Peyer's patch (tissue), 4 donors: ENCODE measurements around the gene GDPD3. TPM values are rescaled to one million over a fixed set of nuclear protein-coding genes. Genes with fewer than 3 reads are reported as not detected.

ENCODE experiments used
- DNase-seq, 3 donors: peaks; one replicate each; pipeline ENCODE4 v3.0.0-alpha.2; 2017 to 2019
- H3K27ac ChIP-seq, 4 donors: fragments of 200-600 bp; sonication (generic); one replicate each; pipeline ENCODE4 v1.5.1; 2016 to 2019
- H3K27me3 ChIP-seq, 2 donors: fragments of 200-600 bp; sonication (generic); one replicate each; pipeline ENCODE4 v1.5.1; 2019
- H3K36me3 ChIP-seq, 3 donors: fragments of 200-600 bp; sonication (generic); one replicate each; pipeline ENCODE4 v1.5.1; 2016 to 2019
- H3K4me1 ChIP-seq, 4 donors: fragments of 200-600 bp; sonication (generic); one replicate each; pipeline ENCODE4 v1.5.1; 2016 to 2019
- H3K4me3 ChIP-seq, 4 donors: fragments of 200-600 bp; sonication (generic); 1 replicate in 3 of 4; 2 replicates in 1 of 4; pipeline ENCODE4 v1.5.1; 2016 to 2019; ENCODE audit warnings: mild to moderate bottlenecking in 1 of 4
- H3K9me3 ChIP-seq, 4 donors: fragments of 200-600 bp; sonication (generic); one replicate each; pipeline ENCODE4 v1.5.1; 2016 to 2019; ENCODE audit warnings: mild to moderate bottlenecking in 1 of 4
- POLR2A ChIP-seq, 2 donors: fragments of 450-650 bp; IDR thresholded peaks; one replicate each; pipeline ENCODE4 v1.5.1; 2017; ENCODE audit warnings: antibody characterized with exemption in 2 of 2, mild to moderate bottlenecking in 2 of 2, moderate library complexity in 2 of 2
- total RNA-seq, 4 donors: library from RNA; depleted of rRNA; stranded (reverse); fragments of >200 nt; gene quantifications; one replicate each; pipeline ENCODE4 v1.1.0, GENCODE V29; 2016
- TF ChIP-seq, protein P1 (sequence below), 6 experiments: fragments of 450-650 bp in 4 of 6; fragments of 200-600 bp in 2 of 6; sonication (generic) in 1 of 6; IDR thresholded peaks; one replicate each; pipeline ENCODE4 v1.5.1; 2017 to 2019; ENCODE audit warnings: antibody characterized with exemption in 6 of 6, mild to moderate bottlenecking in 3 of 6, moderate library complexity in 1 of 6

Gene GDPD3
- total RNA-seq, 4 donors from 2014 or later = 9.1 to 25.6 (median 14.6) TPM

DNA sequence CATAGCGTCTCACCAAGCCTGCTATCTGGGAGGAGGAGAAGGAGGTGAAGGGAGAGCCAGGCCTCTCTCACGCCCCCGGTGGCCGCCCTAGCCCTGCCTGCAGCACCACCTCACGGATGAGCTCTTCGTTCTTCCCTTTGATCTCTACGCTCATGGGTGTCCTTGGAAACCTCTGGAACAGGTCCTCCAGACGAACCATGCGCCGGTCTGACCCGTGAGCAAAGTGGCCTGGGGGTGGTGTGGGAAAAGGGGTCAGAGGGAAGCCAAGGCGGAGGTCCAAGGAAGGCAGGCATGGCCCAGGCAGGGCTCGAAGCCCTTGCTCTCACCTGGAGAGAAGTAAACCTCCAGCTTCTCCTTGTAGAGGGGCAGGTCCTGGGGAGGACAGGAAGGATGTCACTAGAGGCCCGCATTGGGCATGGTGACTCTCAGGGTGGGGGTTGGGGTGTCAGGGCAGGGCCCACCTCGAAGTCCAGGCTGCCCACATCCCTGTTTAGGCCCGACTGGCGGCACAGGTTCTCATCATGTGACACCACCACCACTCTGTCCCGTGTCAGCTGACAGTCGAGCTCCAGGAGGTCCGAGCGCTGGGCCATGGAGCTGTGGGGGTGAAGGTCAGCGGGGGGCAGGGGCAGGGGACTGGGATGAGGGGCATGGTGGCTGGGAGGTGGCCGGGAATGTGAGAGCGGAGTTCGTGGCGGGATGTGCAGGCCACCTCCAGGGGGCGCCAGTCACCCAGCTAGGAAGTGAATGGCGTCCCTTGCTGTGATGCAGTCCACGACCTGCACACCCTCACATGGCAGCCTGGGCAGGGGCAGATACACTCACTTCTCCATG, 923 bp downstream of the GDPD3 start:
- peaks cover 0 to 76% (median 0%) of the 10 kb centered on the region in 3 donors for H3K36me3 ChIP-seq
- TF ChIP-seq, protein P1, sequence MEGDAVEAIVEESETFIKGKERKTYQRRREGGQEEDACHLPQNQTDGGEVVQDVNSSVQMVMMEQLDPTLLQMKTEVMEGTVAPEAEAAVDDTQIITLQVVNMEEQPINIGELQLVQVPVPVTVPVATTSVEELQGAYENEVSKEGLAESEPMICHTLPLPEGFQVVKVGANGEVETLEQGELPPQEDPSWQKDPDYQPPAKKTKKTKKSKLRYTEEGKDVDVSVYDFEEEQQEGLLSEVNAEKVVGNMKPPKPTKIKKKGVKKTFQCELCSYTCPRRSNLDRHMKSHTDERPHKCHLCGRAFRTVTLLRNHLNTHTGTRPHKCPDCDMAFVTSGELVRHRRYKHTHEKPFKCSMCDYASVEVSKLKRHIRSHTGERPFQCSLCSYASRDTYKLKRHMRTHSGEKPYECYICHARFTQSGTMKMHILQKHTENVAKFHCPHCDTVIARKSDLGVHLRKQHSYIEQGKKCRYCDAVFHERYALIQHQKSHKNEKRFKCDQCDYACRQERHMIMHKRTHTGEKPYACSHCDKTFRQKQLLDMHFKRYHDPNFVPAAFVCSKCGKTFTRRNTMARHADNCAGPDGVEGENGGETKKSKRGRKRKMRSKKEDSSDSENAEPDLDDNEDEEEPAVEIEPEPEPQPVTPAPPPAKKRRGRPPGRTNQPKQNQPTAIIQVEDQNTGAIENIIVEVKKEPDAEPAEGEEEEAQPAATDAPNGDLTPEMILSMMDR (IDR thresholded peaks at IDR 0.05) = peak; percentile 12 to 87 (median 72)
- TF ChIP-seq POLR2A (IDR thresholded peaks at IDR 0.05) = no peak
- H3K4me3 ChIP-seq = no peak overlapping the region
- no peaks in the 10 kb centered on the region for H3K9me3 ChIP-seq
- H3K4me1 ChIP-seq = peaks cover 0 to 45% (median 12%) of the 10 kb centered on the region in 4 donors
- peak overlapping the region in 3 of 4 donors; percentile 63 to 90 (median 77) for H3K27ac ChIP-seq
- H3K27me3 ChIP-seq = no peaks in the 10 kb centered on the region
- DNase-seq = peak; percentile 43 to 87 (median 86)

DNA sequence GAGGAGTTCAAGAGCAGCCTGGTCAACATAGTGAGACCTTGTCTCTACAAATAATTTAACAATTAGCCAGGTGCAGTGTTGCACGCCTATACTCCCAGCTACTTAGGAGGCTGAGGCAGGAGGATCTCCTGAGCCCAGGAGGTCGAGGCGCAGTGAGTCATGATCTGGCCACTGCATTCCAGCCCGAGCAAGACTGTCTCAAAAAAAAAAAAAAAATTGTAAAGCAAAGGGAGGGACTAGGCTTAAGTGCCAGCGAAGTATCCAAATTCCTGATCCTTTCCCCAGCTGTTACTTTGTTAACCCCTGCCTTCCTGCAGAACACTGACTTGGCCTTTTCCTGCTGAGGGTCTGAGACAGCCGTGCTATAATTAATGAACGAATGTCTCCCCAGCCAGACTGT, 2.7 kb downstream of the GDPD3 start:
- Histone ChIP-seq H3K9me3 (no peaks in the 10 kb centered on the region), H3K36me3 (peaks cover 0 to 77% (median 0%) of the 10 kb centered on the region in 3 donors), H3K27ac (no peak overlapping the region), H3K27me3 (no peaks in the 10 kb centered on the region), H3K4me3 (no peak overlapping the region), H3K4me1 (peaks cover 0 to 27% (median 8%) of the 10 kb centered on the region in 4 donors)
- no peak for TF ChIP-seq POLR2A (IDR thresholded peaks at IDR 0.05)
- TF ChIP-seq, protein P1 (IDR thresholded peaks at IDR 0.05) = no peak
- DNase-seq = no peak

DNA sequence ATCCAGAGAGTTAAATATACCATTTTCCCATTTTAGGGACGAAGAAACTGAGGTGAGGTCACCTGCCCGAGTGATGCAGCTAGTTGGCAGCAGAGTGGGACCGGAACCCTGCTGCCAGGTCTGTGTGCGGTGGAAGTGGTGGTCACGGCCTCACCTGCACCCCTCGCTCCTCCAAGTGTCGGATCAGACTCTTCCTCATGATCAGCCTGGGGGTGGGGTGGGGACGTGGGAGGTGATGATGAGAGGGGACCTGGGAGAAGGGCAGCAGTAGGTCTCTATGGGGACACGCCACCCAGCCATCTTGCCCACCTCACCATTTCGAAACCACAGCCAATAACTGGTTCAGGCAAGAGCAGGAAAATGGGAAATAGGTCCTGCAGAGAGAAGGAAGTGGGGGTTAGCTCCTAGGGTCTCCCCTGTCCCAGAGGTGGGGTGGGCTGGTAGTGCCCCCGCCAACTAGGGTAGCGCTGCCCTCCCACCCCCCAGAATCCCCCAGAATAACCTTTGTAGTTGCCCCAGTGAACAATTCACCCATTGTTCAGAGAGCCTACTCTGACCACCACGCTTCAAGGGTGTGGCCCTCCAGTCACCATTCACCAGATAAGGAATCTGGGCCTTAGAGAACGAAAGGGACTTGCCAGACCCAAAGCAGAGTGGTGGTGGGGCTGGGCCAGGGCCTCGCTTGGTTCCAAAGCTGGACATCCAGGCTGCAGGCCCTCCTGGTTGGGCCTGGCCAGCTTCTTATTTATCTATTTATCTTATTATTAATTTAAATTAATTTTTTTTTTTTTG, 5.1 kb downstream of the GDPD3 start:
- Histone ChIP-seq H3K9me3 (no peaks in the 10 kb centered on the region), H3K4me1 (peaks cover 0 to 7% (median 0%) of the 10 kb centered on the region in 4 donors), H3K27ac (no peak overlapping the region), H3K27me3 (no peaks in the 10 kb centered on the region), H3K4me3 (no peak overlapping the region), H3K36me3 (peaks cover 0 to 79% (median 0%) of the 10 kb centered on the region in 3 donors)
- no peak for TF ChIP-seq POLR2A (IDR thresholded peaks at IDR 0.05)
- TF ChIP-seq, protein P1 (IDR thresholded peaks at IDR 0.05) = no peak
- DNase-seq = no peak

DNA sequence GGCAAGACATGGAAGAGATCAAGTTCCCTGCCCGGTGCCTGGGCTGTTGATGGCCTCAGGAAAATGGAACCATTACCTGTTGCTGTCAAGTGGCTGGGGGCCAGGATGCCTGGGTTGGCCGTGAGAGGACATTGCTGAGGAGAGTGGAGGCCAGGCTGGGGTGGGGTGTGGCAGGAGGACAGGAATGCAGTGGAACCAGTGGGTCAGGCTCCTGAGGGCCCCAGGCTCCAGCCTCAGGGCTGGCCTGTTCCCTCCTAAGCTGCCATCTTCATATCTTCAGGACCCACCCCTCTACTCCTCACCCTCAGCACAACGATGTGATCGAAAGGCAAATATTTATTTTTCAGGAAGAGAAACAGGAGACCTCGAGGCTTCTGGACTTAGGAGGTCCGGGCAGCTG, 8.8 kb downstream of the GDPD3 start:
- no peaks in the 10 kb centered on the region for H3K9me3 ChIP-seq
- no peak for DNase-seq
- no peaks in the 10 kb centered on the region for H3K4me1 ChIP-seq
- TF ChIP-seq, protein P1 (IDR thresholded peaks at IDR 0.05) = no peak
- TF ChIP-seq POLR2A (IDR thresholded peaks at IDR 0.05) = no peak
- H3K27me3 ChIP-seq = no peaks in the 10 kb centered on the region
- peaks cover 0 to 48% (median 0%) of the 10 kb centered on the region in 3 donors for H3K36me3 ChIP-seq
- H3K27ac ChIP-seq = no peak overlapping the region
- H3K4me3 ChIP-seq = no peak overlapping the region

DNA sequence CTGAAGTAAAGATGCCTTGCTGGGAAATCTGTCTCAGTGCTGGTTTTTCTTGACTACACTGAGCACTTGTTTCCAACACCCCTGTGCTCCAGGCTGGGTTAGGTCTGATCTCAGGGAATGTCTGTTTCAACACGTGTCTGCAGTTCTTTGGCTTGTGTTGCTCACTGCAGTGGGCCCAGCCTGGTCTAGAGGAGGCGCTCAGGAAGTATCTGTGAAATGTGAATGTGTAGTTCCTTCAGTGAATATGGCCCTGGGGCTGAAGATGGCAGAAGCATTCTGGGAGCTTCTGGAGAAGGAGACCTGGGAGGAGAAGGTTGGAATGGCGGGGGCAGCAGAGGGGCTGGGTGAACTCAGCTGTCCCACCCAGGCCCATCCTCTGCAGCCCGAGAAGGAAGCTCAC, 9.2 kb downstream of the GDPD3 start:
- H3K4me3 ChIP-seq = no peak overlapping the region
- H3K27me3 ChIP-seq = no peaks in the 10 kb centered on the region
- H3K36me3 ChIP-seq = peaks cover 0 to 44% (median 0%) of the 10 kb centered on the region in 3 donors
- H3K9me3 ChIP-seq = no peaks in the 10 kb centered on the region
- no peak overlapping the region for H3K27ac ChIP-seq
- no peak for DNase-seq
- H3K4me1 ChIP-seq = no peaks in the 10 kb centered on the region
- TF ChIP-seq POLR2A (IDR thresholded peaks at IDR 0.05) = no peak
- TF ChIP-seq, protein P1 (IDR thresholded peaks at IDR 0.05) = no peak
